GM21723 (cell line): ENCODE results near the gene PDE4A.

Source experiments
- ATAC-seq: cut with Tn5 transposase; IDR thresholded peaks from one replicate; pipeline ENCODE4 v1.9.1; 2021; ENCODE audit warnings: mild to moderate bottlenecking, moderate library complexity; ENCODE audit not compliant: unreplicated experiment

The PDE4A gene

GRCh38 chr19:10505583-10506229 is 85.4 kb downstream of the PDE4A start:
- ATAC-seq, result no peak

GRCh38 chr19:10508036-10508435 is 87.7 kb downstream of the PDE4A start:
- no peak for ATAC-seq

- ATAC-seq, result no peak
Measured at GRCh38 chr19:10508707-10509106, 88.4 kb downstream of the PDE4A start.

GRCh38 chr19:10510301-10510802 is 90.0 kb downstream of the PDE4A start:
- no peak for ATAC-seq

- ATAC-seq, result no peak
Measured at GRCh38 chr19:10513223-10513622, 92.9 kb downstream of the PDE4A start.

GRCh38 chr19:10514211-10515145 is 94.1 kb downstream of the PDE4A start:
- ATAC-seq, result no peak

- no peak for ATAC-seq
Measured at GRCh38 chr19:10516064-10516385, 95.7 kb downstream of the PDE4A start.

GRCh38 chr19:10516671-10517286 is 96.4 kb downstream of the PDE4A start:
- no peak for ATAC-seq

- ATAC-seq, result no peak
Measured at GRCh38 chr19:10517361-10517759, 97.0 kb downstream of the PDE4A start, which contains the start of gene S1PR5. S1PR5 (minus strand) TSS chr19:10517447; CDS start chr19:10515011, 2,436 bp downstream.

- ATAC-seq, result no peak
Measured at GRCh38 chr19:10517760-10518443, 97.6 kb downstream of the PDE4A start.

- no peak for ATAC-seq
Measured at GRCh38 chr19:10518444-10519361, 98.4 kb downstream of the PDE4A start.
